ENCODE measurements around the gene PAH.

PAH gene

GRCh38 chr12:102962532-102962931, 45.5 kb upstream of the PAH start:
- TF ChIP-seq CTCF (IDR thresholded peaks at IDR 0.05) (no peak), ZFX (IDR thresholded peaks at IDR 0.05; ENCODE audit: borderline replicate concordance) (no peak)

GRCh38 chr12:102961466-102961855, 44.4 kb upstream of the PAH start:
- H3K27ac ChIP-seq: no peak overlapping the region
- TF ChIP-seq ZFX (IDR thresholded peaks at IDR 0.05; ENCODE audit: borderline replicate concordance): no peak
- TF ChIP-seq CTCF (IDR thresholded peaks at IDR 0.05): no peak

More at GRCh38 chr12:102962532-102962931, 45.5 kb upstream of the PAH start:
- no peak overlapping the region for H3K27ac ChIP-seq

- TF ChIP-seq CTCF (IDR thresholded peaks at IDR 0.05) (no peak), ZFX (IDR thresholded peaks at IDR 0.05; ENCODE audit: borderline replicate concordance) (no peak)
- H3K27ac ChIP-seq: no peak overlapping the region
Measured at GRCh38 chr12:102960766-102961465, 43.9 kb upstream of the PAH start.

- TF ChIP-seq ZFX (IDR thresholded peaks at IDR 0.05; ENCODE audit: borderline replicate concordance): no peak
- no peak for TF ChIP-seq CTCF (IDR thresholded peaks at IDR 0.05)
- no peak overlapping the region for H3K27ac ChIP-seq
Measured at GRCh38 chr12:102959391-102959790, 42.3 kb upstream of the PAH start.

GRCh38 chr12:102958830-102959176, 41.8 kb upstream of the PAH start:
- no peak for TF ChIP-seq CTCF (IDR thresholded peaks at IDR 0.05)
- no peak for TF ChIP-seq ZFX (IDR thresholded peaks at IDR 0.05; ENCODE audit: borderline replicate concordance)
- H3K27ac ChIP-seq: no peak overlapping the region

GRCh38 chr12:102958073-102958829, 41.2 kb upstream of the PAH start:
- no peak overlapping the region for H3K27ac ChIP-seq

More at GRCh38 chr12:102958073-102958829, 41.2 kb upstream of the PAH start:
- peak; percentile 13 for TF ChIP-seq CTCF (IDR thresholded peaks at IDR 0.05)
- no peak for TF ChIP-seq ZFX (IDR thresholded peaks at IDR 0.05; ENCODE audit: borderline replicate concordance)
